ENCODE measurements around the gene TREM2.
"Not testable (repeated sequence)": the region's sequence is repeated elsewhere in the genome, so short reads cannot be mapped to it uniquely, and the experiment has no call there.

TREM2 gene

DNA sequence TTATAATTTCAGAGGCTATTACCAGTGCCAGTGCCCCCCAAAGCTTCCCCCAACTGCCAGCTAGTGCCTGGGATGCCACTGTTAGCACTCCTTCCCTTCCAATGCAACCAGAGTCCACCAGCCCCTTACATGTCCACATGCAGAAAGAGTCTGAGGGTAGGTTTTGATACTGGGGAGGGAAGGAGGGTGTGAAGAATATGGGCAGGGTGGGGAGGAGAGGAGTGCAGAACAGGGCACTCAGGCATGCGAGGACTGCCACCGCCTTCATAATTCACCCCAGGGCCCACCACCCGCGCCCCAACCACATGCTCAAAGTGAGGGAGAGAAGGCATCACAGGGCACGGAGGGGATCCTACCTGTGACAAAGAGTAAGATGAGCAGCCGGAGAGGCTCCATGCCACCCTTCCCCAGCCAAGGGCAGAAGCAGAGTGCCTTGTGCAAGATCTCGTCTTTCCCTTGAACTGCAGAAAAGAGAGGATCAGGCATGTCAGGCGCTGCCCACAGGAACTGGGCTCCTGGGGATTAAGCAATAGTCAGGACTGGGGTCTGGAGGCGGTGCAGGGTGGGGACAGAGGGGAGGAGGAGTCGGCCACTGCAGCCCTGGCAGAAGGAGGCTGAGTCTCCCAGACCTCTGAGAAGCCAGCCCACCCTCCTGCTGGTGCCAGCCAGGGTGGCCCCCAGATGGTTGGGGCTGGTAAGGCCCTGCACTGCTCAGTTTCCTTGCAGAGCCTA lies at the start of gene TREM2:
TSS of gene TREM2 (minus strand) at position 430 of the 732 bp plus-strand sequence. CDS start at position 396, 34 bp downstream.
- no peak for DNase-seq (ENCODE audit: low read depth)

DNA sequence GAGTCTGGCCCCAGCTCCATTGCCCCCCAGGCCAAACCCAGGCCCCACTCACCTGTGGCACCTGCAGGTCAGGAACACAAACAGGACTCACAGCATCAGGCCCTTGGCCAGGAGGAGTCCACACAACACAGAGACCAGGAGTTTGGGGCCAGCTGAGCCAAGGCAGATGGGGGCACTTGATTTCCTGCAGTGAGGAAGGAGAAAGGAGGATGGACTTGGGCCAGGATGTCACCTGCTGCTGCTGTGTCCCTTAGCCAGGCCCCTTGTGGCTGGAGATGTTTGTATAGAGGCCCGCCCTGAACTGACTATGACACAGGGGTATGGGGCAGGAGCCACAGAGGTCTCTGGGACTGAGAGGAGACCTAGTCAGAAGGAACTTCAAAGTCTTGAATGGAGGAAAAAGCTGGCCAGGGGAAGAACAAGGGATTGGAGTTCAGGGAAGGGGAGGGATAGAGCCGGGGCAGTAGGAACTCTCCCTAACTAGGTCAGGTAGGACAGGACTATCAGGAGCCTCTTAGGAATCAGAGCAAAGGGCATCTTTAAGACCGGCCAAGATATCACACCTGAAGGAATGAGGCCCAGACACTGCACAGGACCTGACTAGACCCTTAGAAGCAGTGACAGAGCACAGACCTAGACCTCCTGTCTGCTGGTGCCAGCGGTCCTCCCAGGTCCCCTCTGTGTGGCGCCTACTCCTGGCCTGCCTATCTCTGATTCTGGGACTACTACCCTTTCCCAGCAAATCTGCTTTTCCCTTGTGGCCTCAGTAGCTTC lies 46.8 kb upstream of the TREM2 start:
- DNase-seq (ENCODE audit: low read depth) = no peak

DNA sequence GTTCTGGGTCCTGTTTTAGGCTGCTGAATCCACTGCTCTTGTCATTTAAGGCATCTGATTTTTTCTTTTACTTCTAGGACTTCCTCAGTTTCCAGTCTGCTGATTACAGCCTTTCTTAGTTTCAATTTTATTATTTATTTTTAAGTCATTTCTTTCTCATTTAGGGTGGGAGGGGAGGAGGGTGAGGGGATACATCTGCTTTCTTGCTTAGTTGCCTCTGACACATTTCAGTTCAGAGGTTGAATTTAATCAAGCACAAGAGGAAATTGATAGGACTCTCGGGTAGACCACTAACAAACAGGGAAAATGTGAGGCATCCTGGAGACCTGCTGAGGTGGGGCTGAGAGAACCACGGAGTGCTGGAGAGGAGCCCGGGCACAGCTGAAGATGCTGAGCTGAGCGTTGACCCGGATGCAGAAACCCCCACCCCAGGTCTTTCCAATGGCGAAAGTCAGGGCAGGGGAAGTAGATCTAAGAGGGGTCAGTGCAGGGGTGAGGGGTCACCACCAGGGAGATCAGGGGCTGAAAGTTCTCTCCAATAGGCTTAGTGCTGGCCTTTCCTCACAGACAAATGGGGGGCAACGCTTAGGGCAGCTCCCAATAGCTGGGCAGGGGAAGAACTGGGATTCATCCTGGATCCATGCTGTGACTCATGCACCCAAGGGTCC lies 45.7 kb upstream of the TREM2 start:
- DNase-seq (ENCODE audit: low read depth) = no peak

DNA sequence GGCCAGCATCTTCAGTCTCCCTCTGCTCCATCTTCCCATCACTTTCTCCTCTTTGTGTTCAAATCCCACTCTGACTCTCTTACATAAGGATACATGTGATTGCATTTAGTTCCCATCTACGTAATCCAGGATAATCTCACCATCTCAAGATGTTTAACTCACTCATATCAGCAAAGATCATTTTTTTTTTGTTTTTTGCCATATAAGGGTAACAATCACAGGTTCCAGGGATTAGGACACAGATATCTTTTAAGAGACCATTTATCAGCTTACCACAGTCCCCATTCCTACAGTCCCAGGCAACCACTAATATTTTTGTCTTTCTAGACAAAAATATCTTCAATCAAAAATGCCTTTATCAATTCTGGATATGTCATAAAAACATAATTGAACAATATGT lies 41.2 kb upstream of the TREM2 start:
- DNase-seq (ENCODE audit: low read depth) = no peak

DNA sequence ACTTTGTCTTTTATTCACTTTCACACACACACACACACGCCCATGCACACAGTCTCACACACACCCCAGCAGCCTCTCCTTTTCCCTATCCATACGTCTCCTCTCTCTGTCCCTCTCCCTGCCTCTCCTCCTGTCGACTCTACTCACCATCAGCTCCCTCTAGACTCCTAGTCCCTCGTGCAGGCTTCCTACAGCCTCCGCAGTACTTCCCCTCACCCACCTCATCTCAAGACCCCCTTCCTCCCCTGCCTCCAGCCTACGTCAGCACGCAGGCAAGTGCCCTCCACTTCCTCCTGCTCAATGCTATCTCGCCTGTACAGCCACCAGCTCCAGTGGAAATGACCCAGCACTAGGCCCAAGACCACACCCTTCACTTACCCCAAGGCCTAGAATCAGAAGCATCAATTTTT lies 38.9 kb upstream of the TREM2 start:
- DNase-seq (ENCODE audit: low read depth) = no peak

DNA sequence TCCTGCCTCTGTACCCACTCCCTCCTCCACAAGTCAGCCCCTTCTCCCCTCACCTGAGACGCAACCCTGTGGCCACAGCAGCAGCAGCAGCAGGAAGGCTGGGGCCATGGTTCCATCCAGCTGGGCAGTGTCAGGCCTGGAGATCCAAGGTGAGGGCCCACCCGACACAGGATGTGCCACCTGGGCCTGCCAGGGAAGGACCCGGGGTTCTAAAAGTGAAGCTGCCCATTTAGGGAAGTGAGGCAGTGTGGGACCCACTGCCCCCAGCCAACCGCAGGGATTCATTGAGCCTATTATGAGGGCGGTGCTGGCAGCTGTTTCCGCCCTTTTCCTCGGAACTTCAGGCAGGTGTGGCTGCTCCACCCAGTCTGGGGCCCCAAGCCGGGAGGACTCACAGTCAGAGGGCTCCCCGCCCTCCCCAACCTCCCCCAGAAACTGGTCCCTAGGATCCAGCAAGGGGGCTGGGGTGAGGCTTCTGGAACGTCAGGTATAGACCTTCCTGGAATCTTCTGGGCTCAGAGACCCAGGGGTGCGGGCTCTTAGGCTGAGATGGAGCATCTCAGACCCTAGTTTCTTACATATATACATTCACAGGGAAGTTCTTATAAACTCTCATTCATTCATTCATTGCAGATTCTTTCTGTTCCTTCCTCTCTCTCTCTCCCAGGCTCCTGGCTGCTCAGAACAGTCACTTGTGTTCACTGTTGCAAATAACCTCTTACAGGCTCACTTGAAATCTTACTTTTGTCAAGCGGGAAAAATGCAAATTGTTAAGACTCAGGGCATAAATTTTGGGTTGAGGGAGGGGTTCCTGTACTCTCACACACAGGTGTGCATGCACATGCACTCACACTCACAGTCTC lies 38.2 kb upstream of the TREM2 start, which contains the start of gene TREML2:
TSS of gene TREML2 (minus strand) at position 249 of the 863 bp plus-strand sequence. CDS start at position 108, 141 bp downstream.
- no peak for DNase-seq (ENCODE audit: low read depth)

DNA sequence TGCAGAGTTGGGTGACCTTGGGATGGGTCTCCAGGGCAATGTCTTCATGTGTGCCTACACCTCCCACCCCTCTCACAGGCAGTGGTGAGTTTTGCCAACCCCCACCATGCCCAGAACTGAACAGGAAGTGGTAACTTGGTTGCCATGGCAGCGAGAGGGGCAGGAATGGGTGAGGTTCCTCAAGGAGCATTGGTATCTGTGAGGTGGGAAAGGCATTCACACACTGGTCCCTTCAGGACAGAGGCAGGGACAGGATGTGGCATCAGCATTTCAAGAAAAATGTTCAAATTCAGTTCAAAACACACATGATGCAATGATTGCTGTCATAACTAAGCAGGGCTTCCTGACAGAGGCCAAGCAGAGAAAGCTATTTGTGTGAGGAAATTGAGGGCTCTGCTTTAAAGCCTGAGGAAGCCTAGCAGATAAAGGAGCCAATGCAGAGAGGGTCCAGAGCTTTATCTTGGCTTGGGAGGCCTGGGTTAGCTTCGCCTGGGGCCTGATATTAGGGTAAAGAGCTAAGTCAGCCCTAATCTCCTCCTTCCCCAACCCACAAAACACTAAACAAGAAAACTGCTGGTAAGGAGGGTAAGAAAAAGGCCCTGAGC lies 37.5 kb upstream of the TREM2 start:
- DNase-seq (ENCODE audit: low read depth) = peak; percentile 29

DNA sequence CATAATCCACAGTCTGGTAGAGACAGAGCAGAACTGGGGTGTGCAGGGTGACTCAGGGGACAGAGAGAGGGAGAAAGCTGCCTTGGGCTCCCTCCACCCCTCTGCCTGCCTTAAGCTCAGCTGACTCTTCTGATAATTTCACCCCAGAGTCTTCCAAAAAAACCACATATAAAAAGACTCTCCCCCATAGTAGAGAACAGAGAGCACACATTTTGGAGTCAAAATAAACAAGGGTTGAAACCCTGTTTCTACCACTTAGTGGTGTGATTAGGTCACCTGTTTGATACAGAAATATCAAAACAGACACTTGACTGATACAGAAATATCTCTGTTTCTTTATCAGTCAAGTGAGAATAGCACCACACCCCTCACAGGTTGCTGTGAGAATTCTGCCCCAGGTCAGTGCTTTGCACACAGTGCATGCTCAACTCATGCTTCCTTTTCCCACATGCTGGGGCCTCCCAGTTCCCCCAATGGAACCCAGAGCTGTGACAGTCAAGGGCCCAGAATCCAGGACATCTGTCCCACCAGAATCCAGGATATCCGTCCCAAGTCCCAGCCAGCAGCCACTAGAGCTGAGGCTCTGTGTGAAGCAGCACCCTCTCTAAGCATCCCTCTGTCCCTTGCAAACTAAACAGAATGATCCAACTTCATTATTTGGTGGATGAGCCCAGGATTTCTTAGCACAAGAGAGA lies 36.8 kb upstream of the TREM2 start:
- no peak for DNase-seq (ENCODE audit: low read depth)

DNA sequence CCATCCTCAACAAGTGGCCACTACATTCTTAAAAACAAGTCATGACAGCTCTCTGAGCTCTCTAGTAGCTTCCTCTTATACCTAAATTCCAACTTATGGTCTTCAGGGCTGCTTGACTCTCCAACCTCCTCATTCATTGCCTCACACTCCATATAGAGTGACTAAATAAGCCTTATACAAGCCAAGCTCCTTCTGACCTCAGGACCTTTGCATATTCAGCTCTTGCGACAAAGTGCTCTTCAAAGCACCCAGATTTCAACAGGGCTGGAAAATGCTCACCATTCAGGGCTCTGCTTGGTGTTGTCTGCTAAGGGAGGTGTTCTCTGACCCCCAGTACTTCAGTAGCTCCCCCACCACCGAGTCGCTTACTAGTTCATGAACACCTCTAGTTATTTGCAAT lies 34.3 kb upstream of the TREM2 start:
- DNase-seq (ENCODE audit: low read depth) = no peak

DNA sequence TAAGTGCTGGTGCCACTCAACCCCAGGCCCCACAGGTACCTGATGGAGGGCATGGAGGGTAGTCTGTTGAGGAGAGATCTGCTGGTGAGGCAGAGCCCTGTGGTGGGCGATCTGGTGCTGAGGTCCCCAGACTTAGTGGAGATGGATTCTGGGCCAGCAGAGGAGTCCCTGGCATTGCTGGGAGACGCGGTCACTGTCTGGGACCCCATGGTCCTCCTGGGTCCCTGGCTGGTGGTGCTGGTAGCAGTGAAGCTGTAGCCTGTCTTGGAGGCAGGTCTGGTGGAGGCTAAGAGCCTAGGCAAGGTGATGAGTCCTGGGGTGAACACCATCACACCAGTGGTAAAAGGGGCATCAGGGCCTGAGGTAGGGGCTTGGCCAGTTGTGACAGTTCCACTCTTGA lies 31.5 kb upstream of the TREM2 start:
- DNase-seq (ENCODE audit: low read depth) = no peak

DNA sequence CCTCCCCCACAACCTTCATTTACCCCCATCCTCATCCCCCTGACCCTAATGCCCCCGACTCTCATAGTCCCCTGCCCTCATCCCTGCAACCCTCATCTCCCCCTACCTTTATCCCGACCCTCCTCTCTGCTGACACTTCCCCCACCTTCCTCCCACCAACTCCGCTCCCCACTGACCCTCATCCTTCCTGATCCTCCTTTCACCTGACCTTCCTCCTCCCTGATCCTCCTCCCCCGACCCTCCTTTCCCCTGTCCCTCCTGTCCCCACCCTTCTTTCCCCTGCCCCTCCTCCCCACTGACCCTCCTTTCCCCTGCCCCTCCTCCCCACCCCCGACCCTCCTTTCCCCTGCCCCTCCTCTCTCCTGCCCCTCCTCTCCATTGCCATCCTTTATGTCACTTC lies 31.0 kb upstream of the TREM2 start:
- DNase-seq (ENCODE audit: low read depth) = no peak

DNA sequence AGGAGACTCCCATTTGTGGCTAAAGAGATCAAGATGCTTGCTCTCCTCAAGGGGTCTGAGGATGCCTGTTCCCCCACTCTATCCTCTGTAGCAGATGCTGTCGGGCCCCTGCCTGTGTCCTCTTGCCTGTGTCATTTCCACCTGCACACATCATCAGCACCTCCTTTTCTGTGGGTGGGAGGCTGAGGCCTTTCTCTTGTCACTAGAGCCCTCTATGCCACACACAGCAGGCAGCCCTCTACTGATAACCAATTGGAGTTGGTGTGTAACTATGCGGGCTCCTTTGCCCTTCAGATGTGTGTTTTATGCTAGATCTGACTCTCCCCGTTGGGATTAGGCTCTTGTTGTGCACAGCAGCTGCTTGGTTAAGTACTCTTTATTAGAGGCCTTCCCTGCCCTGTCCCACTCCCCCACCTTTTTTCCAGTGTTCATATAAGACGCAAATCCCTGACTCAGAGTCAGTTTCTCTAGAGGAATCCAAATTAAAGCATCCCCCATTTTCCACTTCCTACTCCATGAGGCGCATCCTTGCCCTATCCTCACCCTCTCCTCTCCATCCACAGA lies 30.3 kb upstream of the TREM2 start:
- no peak for DNase-seq (ENCODE audit: low read depth)

DNA sequence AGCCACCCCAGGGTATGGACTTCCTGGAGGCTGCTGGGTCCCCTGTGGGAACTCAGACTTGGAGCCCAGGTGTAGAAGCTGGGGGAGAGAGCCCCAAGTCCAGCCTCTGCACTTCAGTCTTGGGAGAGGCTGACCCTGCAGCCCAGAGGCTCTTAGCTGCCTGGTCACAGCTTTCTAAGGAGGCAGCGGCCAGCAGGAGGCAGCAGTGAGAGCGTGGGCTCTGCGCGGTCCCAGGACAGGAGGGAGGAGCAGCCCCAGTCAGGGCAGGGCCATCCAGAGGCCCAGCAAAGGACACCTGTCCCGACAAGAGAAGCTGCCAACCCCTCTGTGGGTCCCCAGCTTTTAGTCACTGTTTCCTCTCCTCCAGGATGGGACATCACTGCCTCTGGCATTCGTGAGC lies 28.7 kb upstream of the TREM2 start:
- peak; percentile 21 for DNase-seq (ENCODE audit: low read depth)

DNA sequence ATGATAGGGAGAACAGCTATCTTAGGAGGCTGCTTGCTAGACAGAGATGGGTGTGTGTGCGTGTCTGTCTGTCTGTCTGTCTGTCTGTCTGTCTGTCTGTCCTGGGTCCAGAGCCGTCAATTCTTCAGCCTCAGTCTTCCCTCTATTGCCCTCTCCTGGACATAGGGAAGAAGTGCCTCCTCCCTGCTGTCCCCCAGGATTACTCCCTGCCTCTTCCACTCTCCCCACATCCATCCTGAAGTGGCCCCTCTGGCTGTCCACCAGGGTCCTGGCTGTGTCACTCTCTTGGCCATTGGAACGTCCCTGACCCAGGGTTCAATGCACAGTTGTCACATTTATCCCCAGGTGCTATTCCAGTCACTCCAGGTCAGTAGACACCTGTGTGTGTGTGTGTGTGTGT lies 27.9 kb upstream of the TREM2 start:
- DNase-seq (ENCODE audit: low read depth) = no peak

DNA sequence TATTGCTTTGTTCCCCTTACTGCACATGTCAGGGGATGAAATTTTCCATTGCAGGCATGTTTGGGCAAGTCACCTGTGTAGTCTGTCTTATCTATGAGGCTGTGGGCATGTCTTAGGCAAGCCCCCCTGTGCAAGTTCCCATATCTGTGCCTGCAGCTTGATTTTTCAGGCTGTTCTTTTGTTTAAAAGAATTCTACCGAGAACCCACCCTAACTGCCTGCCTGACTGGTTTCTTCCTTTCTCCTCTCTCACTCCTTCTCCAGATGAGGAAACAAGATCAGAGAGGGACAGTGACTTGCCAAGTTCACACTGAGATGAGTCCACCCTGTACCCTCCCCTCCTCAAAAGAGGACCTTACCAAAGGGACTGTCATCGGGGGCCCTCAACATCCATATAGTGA lies 27.1 kb upstream of the TREM2 start:
- no peak for DNase-seq (ENCODE audit: low read depth)

DNA sequence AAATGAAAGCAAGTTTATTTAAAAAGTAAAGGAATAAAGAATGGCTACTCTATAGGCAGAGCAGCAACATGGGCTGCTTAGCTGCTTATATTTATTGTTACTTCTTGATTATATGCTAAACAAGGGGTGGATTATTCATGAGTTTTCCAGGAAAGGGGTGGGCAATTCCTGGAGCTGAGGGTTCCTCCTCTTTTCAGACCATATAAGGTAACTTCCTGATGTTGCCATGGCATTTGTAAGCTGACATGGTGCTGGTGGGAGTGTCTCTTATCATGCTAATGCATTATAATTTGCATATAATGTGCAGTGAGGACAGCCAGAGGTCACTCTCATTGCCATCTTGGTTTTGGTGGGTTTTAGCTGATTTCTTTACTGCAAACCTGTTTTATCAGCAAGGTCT lies 26.1 kb upstream of the TREM2 start:
- DNase-seq (ENCODE audit: low read depth) = not testable (repeated sequence)

DNA sequence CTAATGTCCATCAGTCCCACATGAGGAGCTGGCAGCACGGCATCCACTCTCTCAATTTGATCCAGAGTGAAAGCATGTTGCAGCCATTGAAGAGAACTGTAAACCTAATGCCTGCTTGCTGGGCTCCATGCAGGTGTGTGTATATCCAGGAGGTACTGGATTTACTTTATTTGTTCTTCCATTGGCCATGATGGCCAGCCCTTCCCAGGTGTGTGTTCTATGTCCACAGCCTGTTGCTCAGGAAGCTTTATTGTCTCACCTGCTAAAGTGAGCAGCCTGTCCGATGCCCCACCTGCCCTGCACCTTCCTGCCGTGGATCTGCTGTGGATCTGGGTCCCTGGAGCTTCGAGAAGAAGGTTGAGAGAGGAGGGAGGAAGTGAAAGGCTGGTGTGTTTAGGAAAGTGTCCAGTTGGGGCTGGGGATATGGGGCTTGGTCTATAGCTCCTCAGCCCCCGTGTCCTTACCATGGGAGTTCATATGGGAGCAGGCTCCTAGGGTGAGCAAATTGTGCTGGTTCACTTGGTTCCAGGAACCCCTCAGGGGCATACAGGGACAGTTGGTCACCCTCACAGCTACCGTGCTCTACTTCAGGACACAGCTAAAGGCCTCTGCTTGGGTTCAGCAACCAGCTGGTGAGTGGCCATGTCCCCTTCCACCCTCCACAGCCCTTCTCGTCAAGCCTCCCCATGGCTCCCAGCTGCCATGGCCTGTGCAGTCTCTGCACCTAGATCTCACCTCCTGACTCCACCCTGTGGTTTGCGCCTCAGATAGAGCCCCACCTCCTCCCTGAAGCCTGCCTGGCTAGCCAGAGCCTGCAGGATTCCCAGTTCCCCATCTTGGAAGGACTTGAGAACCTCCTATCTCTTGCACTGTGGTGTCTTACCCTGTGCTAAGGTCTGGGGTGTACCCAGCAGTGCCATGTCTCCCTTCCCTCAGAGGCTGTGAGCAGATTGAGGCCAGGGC lies 25.3 kb upstream of the TREM2 start:
- DNase-seq (ENCODE audit: low read depth) = no peak

DNA sequence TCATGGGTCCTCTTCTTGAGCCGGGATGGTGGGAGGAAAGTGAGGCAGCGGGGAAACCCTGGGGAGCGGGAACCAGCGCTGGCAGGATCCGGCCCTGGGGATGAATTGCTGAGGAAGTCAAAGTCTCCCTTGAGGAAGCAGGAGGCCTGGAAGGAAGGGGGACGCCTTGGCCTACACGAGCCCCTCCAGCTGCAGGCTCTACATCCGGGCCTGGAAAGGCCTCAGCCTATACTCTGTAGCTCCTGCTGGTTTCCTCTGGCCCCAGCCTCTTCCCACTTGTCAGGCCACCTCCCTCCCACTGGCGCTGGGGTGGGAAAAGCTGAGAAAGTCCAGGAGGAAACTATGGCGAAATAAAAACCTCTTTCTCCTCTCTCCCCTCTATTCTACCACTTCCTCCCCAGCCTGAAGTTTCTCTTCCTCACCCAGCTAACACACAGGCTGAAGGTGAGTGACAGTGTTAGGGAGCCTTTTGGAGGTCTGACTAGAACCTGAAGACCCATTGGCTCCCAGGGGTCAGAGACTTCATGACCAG lies 23.2 kb upstream of the TREM2 start:
- no peak for DNase-seq (ENCODE audit: low read depth)

DNA sequence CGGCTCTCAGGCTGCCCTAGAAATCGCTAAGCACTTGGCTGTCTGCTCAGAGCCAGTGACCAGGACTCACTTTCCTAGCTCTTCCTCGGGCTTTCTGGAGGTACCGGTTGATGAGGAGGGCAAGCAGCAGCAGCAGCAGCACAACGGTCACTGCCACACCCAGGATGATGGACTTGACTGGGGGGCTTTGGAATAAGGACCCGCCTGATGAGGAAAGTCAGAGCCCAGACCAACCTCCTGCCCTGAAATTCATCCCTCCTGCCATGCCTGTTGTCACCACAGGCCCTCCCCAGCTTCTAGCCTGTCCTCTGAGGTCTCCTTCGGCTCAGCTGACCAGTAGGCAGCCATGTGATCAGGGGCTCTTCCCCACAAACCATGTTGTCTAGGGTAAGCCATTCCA lies 21.8 kb upstream of the TREM2 start:
- no peak for DNase-seq (ENCODE audit: low read depth)

Measured in activated T-helper 9 cell treated with anti-CD3 and anti-CD28 coated beads, Interleukin-2, amount 50 U/mL, for 16 hours (primary cell).